Umbilical cord (tissue), 2 donors: ENCODE data around the gene OR6C3. TPM values are rescaled to one million over a fixed set of nuclear protein-coding genes. Genes with fewer than 3 reads are reported as not detected.
"Not testable (repeated sequence)": the region's sequence is repeated elsewhere in the genome, so short reads cannot be mapped to it uniquely, and the experiment has no call there.

ENCODE experiments used
- DNase-seq: peaks from one replicate; pipeline ENCODE4 v3.0.0-alpha.2; 2015; ENCODE audit warnings: low spot score
- total RNA-seq: library from RNA; depleted of rRNA; stranded (reverse); fragments of >200 nt; gene quantifications from one replicate; pipeline ENCODE4 v1.2.3, GENCODE V29; 2014; ENCODE audit warnings: low replicate concordance; ENCODE audit not compliant: insufficient read depth

Gene OR6C3
- 8.9 TPM for total RNA-seq

GRCh38 chr12:55330446-55330845 is at the start of gene OR6C3:
Gene OR6C3, plus strand, starts transcription at chr12:55330746. Its CDS starts 955 bp downstream, at chr12:55331701.
- no peak for DNase-seq

GRCh38 chr12:55280991-55281390 is 49.6 kb upstream of the OR6C3 start:
- no peak for DNase-seq

GRCh38 chr12:55289999-55290398 is 40.5 kb upstream of the OR6C3 start:
- no peak for DNase-seq

GRCh38 chr12:55296469-55296868 is 34.1 kb upstream of the OR6C3 start, which contains the start of gene OR6C6:
Gene OR6C6, minus strand, starts transcription at chr12:55296569. Its CDS starts 1,337 bp downstream, at chr12:55295232.
- DNase-seq, result no peak

GRCh38 chr12:55314043-55314442 is 16.5 kb upstream of the OR6C3 start, which contains the start of gene OR6C1:
Gene OR6C1, plus strand, starts transcription at chr12:55314343. Its CDS starts 6,257 bp downstream, at chr12:55320600.
- no peak for DNase-seq

- DNase-seq, result no peak
Observed at GRCh38 chr12:55320201-55320600, 10.3 kb upstream of the OR6C3 start.

GRCh38 chr12:55325801-55326200 is 4.7 kb upstream of the OR6C3 start:
- not testable (repeated sequence) for DNase-seq

- no peak for DNase-seq
Observed at GRCh38 chr12:55336002-55336401, 5.5 kb downstream of the OR6C3 start.

- not testable (repeated sequence) for DNase-seq
Observed at GRCh38 chr12:55355338-55355737, 24.8 kb downstream of the OR6C3 start.

- no peak for DNase-seq
Observed at GRCh38 chr12:55362675-55363074, 32.1 kb downstream of the OR6C3 start, which contains the start of gene OR6C75. Gene OR6C75, plus strand, starts transcription at chr12:55362975. Its CDS starts 2,136 bp downstream, at chr12:55365111.

GRCh38 chr12:55365086-55365485 is 34.5 kb downstream of the OR6C3 start:
- no peak for DNase-seq

- DNase-seq, result no peak
Observed at GRCh38 chr12:55372521-55372920, 42.0 kb downstream of the OR6C3 start.

Other genes starting within 250 kb of the OR6C3 start
- 1.2 TPM for gene OR9K2, start 204.3 kb upstream of the OR6C3 start, total RNA-seq
- 9.9 TPM for gene OR10A7, start 109.7 kb upstream of the OR6C3 start, total RNA-seq
- gene OR6C74, start 86.1 kb upstream of the OR6C3 start, total RNA-seq, result not detected
- 8.4 TPM for gene OR6C6, start 34.2 kb upstream of the OR6C3 start, total RNA-seq
- 0.48 TPM for gene OR6C1, start 16.4 kb upstream of the OR6C3 start, total RNA-seq
- 3.9 TPM for gene OR6C75, start 32.2 kb downstream of the OR6C3 start, total RNA-seq
- 1.9 TPM for gene OR6C65, start 69.8 kb downstream of the OR6C3 start, total RNA-seq
- 16.1 TPM for gene OR6C76, start 95.5 kb downstream of the OR6C3 start, total RNA-seq
- 11.8 TPM for gene OR6C2, start 113.3 kb downstream of the OR6C3 start, total RNA-seq
- 4.6 TPM for gene OR6C70, start 139.4 kb downstream of the OR6C3 start, total RNA-seq
- gene OR6C68, start 161.6 kb downstream of the OR6C3 start, total RNA-seq, result not detected
- gene OR6C4, start 218.9 kb downstream of the OR6C3 start, total RNA-seq, result 5.5 TPM
- 0.48 TPM for gene OR2AP1, start 241.7 kb downstream of the OR6C3 start, total RNA-seq